ENCODE data around the gene NENF. TPM values are rescaled to one million over a fixed set of nuclear protein-coding genes. Genes with fewer than 3 reads are reported as not detected.
A peak's percentile ranks its signal among the peaks of the same experiment; 100 is the strongest.
"Not testable (repeated sequence)": the region's sequence is repeated elsewhere in the genome, so short reads cannot be mapped to it uniquely, and the experiment has no call there.

NENF gene
- total RNA-seq, 1 donor from 2014 or later = 45.6 TPM

GRCh38 chr1:212470059-212470458, 37.3 kb downstream of the NENF start:
- no peak overlapping the region for H3K4me3 ChIP-seq
- DNase-seq = peak; percentile 67

DNA sequence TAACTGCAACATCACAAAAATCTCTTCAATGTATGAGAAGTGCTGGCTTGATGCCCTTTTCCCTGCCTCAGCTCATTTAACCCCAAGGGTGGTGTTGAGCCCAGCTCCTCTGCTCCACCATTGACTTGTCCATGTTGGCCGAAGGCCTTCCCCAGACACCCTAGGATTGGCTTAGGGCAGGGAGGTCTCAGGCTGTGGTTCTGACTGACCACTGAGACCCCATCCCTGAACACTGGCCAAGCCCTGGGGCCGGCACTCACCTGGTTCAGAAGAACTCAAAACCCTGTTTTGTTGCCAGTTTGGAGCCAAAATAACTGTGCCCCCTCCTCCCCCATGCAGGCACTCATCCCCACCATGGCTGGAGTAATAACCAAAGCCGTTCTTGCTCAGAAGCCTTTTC, 38.6 kb downstream of the NENF start:
- ATAC-seq (no peak), DNase-seq (peak; percentile 38)
- Histone ChIP-seq H3K4me3 (no peak overlapping the region), H3K9me3 (no peaks in the 10 kb centered on the region), H3K4me1 (no peaks in the 10 kb centered on the region), H3K27me3 (no peaks in the 10 kb centered on the region), H3K36me3 (no peaks in the 10 kb centered on the region), H3K27ac (no peak overlapping the region)
- intact Hi-C loops (cut with DNase I) = loop anchor here (10.0 kb wide), 1 partner anchor 284 kb away; no protein-coding TSS in a partner anchor
- no peak for TF ChIP-seq CTCF (IDR thresholded peaks at IDR 0.05)

More at GRCh38 chr1:212470059-212470458, 37.3 kb downstream of the NENF start:
- intact Hi-C loops (cut with DNase I) = loop anchor here (10.0 kb wide), 1 partner anchor 285 kb away; no protein-coding TSS in a partner anchor
- no peaks in the 10 kb centered on the region for H3K9me3 ChIP-seq
- H3K27me3 ChIP-seq = no peaks in the 10 kb centered on the region
- ATAC-seq = peak; percentile 74
- TF ChIP-seq CTCF (IDR thresholded peaks at IDR 0.05) = no peak
- peak overlapping the region; percentile 30 for H3K27ac ChIP-seq
- H3K4me1 ChIP-seq = no peaks in the 10 kb centered on the region
- H3K36me3 ChIP-seq = no peaks in the 10 kb centered on the region

DNA sequence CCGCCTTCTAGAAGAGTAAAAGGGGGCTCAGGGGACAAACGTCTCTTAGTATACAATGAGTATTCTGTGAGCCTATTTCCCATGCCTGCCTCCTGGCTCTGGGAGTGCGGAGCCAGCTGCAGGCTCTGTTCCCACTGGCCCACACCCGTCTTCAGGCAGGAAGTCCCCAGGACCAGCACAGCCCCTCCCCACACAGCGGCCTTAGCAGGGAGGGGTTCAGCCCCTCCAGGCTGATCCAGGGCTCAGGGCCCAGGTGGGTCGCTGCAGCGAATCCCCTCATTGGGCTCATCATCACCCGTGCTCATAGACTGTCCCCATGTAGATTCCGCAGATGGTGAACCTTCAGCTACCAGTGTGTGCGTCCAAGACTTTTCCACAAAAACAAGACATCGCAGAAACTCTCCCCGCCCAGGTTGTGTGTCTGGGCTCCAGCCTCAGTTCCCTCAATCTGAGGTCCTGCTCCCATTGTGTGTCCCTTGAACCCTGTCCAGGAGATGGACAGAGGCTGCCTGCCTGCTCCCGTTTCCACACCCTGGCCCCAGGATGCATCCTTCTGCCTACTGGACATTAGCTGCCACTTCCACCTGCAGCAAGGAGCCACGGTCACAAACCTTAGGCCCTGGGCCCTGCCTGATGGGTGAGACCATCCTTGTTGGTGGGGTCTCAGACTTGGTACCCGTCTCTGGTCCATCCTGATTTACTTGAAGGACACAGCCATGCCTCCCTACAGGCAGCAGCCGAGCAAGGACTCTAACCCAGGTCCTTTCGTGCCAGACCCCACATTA, 39.4 kb downstream of the NENF start:
- intact Hi-C loops (cut with DNase I) = loop anchor here (10.0 kb wide), 1 partner anchor 283 kb away; no protein-coding TSS in a partner anchor
- DNase-seq = peak; percentile 38

DNA sequence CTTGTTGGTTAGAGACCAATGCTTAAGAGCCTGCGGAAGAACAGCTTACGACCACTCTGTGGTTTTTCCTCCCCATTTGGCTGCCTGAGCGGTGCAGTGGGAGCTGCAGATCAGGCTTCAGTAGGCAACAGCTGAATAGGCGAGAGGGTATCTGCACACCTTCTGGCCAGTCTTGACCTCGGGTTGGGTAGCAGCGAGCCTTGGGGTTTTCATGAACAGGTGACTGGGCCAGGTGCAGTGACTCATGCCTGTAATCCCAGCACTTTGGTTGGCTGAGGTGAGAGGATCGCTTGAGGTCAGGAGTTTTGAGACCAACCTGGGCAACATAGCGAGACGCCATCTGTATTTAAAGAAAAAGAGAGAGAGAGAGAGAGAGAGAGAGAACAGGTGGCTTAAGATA, 41.0 kb downstream of the NENF start:
- TF ChIP-seq CTCF (IDR thresholded peaks at IDR 0.05) = no peak
- ATAC-seq = no peak
- Histone ChIP-seq H3K4me1 (no peaks in the 10 kb centered on the region), H3K36me3 (no peaks in the 10 kb centered on the region), H3K9me3 (no peaks in the 10 kb centered on the region), H3K27ac (no peak overlapping the region), H3K4me3 (no peak overlapping the region), H3K27me3 (no peaks in the 10 kb centered on the region)
- intact Hi-C loops (cut with DNase I) = loop anchor here (10.0 kb wide), 1 partner anchor 281 kb away; no protein-coding TSS in a partner anchor
- peak; percentile 44 for DNase-seq

More for the DNA sequence above, 39.4 kb downstream of the NENF start:
- H3K27me3 ChIP-seq = no peaks in the 10 kb centered on the region
- H3K36me3 ChIP-seq = no peaks in the 10 kb centered on the region
- no peak for ATAC-seq
- no peak overlapping the region for H3K4me3 ChIP-seq
- no peaks in the 10 kb centered on the region for H3K9me3 ChIP-seq
- no peaks in the 10 kb centered on the region for H3K4me1 ChIP-seq
- TF ChIP-seq CTCF (IDR thresholded peaks at IDR 0.05) = no peak
- no peak overlapping the region for H3K27ac ChIP-seq

- Histone ChIP-seq H3K4me1 (no peaks in the 10 kb centered on the region), H3K9me3 (no peaks in the 10 kb centered on the region), H3K4me3 (no peak overlapping the region), H3K27ac (no peak overlapping the region), H3K27me3 (no peaks in the 10 kb centered on the region), H3K36me3 (no peaks in the 10 kb centered on the region)
- intact Hi-C loops (cut with DNase I) = loop anchor here (10.0 kb wide), 1 partner anchor 280 kb away; no protein-coding TSS in a partner anchor
- TF ChIP-seq CTCF (IDR thresholded peaks at IDR 0.05) = no peak
- no peak for ATAC-seq
- peak; percentile 12 for DNase-seq
These were observed 42.4 kb downstream of the NENF start for GRCh38 chr1:212475151-212475550.

DNA sequence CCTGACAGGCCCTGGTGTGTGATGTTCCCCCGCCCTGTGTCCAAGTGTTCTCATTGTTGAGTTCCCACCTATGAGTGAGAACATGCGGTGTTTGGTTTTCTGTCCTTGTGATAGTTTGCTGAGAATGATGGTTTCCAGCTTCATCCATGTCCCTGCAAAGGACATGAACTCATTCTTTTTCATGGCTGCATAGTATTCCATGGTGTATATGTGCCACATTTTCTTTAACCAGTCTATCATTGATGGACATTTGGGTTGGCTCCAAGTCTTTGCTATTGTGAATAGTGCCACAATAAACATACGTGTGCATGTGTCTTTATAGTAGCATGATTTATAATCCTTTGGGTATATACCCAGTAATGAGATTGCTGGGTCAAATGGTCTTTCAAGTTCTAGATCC, 43.1 kb downstream of the NENF start:
- ATAC-seq, DNase-seq, H3K4me3 ChIP-seq, H3K36me3 ChIP-seq, H3K27ac ChIP-seq, H3K27me3 ChIP-seq, H3K9me3 ChIP-seq, H3K4me1 ChIP-seq: not testable (repeated sequence)
- intact Hi-C loops (cut with DNase I) = loop anchor here (10.0 kb wide), 1 partner anchor 279 kb away; no protein-coding TSS in a partner anchor
